ENCODE measurements around the gene MEX3C. TPM values are rescaled to one million over a fixed set of nuclear protein-coding genes. Genes with fewer than 3 reads are reported as not detected.

MEX3C gene
- total and polyA plus RNA-seq, 3 experiments from 2014 or later: 11.1 to 69.8 (median 68.6) TPM

- no peak for DNase-seq
- peaks cover 34% of the 10 kb centered on the region for H3K4me1 ChIP-seq (ENCODE audit: insufficient read depth, low read length)
- H3K36me3 ChIP-seq (ENCODE audit: insufficient read depth, low read length): no peaks in the 10 kb centered on the region
- Mint-ChIP-seq H3K36me3 (no peaks in the 10 kb centered on the region), H3K27ac (peak overlapping the region in 7 of 8 donors; percentile 74 to 97 (median 90)), H3K4me3 (peak overlapping the region; percentile 40 to 91 (median 80)), H3K4me1 (peaks cover 36 to 38% (median 36%) of the 10 kb centered on the region in 3 donors), H3K27me3 (no peaks in the 10 kb centered on the region), H3K9me3 (no peaks in the 10 kb centered on the region)
- no peaks in the 10 kb centered on the region for H3K9me3 ChIP-seq (ENCODE audit: low read length)
- ChIA-PET CTCF (interaction anchor here (3.4 kb wide), 1 partner anchor 46 kb away, joined by 24 read pairs; the partner anchor contains the start of gene MEX3C), POLR2A (no interaction called here)
- H3K4me3 ChIP-seq (ENCODE audit: low read length): no peak overlapping the region
- H3K27ac ChIP-seq (ENCODE audit: low read depth, low read length): no peak overlapping the region
- no peaks in the 10 kb centered on the region for H3K27me3 ChIP-seq (ENCODE audit: insufficient read depth, low read length, poor library complexity, severe bottlenecking)
Observed at GRCh38 chr18:51151185-51151567, 46.3 kb downstream of the MEX3C start.

GRCh38 chr18:51150113-51150700, 47.3 kb downstream of the MEX3C start:
- Histone ChIP-seq H3K27ac (ENCODE audit: low read depth, low read length) (no peak overlapping the region), H3K27me3 (ENCODE audit: insufficient read depth, low read length, poor library complexity, severe bottlenecking) (no peaks in the 10 kb centered on the region), H3K36me3 (ENCODE audit: insufficient read depth, low read length) (no peaks in the 10 kb centered on the region), H3K4me1 (ENCODE audit: insufficient read depth, low read length) (peaks cover 34% of the 10 kb centered on the region), H3K4me3 (ENCODE audit: low read length) (no peak overlapping the region), H3K9me3 (ENCODE audit: low read length) (no peaks in the 10 kb centered on the region)
- peak overlapping the region in 1 of 7 donors; percentile 10 for H3K4me3 Mint-ChIP-seq
- H3K36me3 Mint-ChIP-seq: no peaks in the 10 kb centered on the region
- POLR2A ChIA-PET: no interaction called here
- DNase-seq: no peak
- H3K27me3 Mint-ChIP-seq: no peaks in the 10 kb centered on the region
- CTCF ChIA-PET: interaction anchor here (1.0 kb wide), 1 partner anchor 330 kb away, joined by 3 read pairs; no protein-coding TSS in a partner anchor
- H3K9me3 Mint-ChIP-seq: no peaks in the 10 kb centered on the region
- peak overlapping the region in 5 of 8 donors; percentile 3 to 78 (median 64) for H3K27ac Mint-ChIP-seq
- H3K4me1 Mint-ChIP-seq: peaks cover 35 to 38% (median 36%) of the 10 kb centered on the region in 3 donors

GRCh38 chr18:51149670-51150069, 47.8 kb downstream of the MEX3C start:
- Mint-ChIP-seq H3K9me3 (no peaks in the 10 kb centered on the region), H3K36me3 (no peaks in the 10 kb centered on the region), H3K4me3 (peak overlapping the region in 1 of 7 donors; percentile 10), H3K4me1 (peaks cover 33 to 35% (median 35%) of the 10 kb centered on the region in 3 donors), H3K27ac (peak overlapping the region in 5 of 8 donors; percentile 0 to 78 (median 48)), H3K27me3 (no peaks in the 10 kb centered on the region)
- CTCF ChIA-PET: interaction anchor here (1.0 kb wide), 1 partner anchor 329 kb away, joined by 3 read pairs; no protein-coding TSS in a partner anchor
- Histone ChIP-seq H3K27ac (ENCODE audit: low read depth, low read length) (no peak overlapping the region), H3K4me1 (ENCODE audit: insufficient read depth, low read length) (peaks cover 33% of the 10 kb centered on the region), H3K4me3 (ENCODE audit: low read length) (no peak overlapping the region), H3K27me3 (ENCODE audit: insufficient read depth, low read length, poor library complexity, severe bottlenecking) (no peaks in the 10 kb centered on the region), H3K36me3 (ENCODE audit: insufficient read depth, low read length) (no peaks in the 10 kb centered on the region), H3K9me3 (ENCODE audit: low read length) (no peaks in the 10 kb centered on the region)
- POLR2A ChIA-PET: no interaction called here
- DNase-seq: no peak

- Histone ChIP-seq H3K4me3 (ENCODE audit: low read length) (no peak overlapping the region), H3K27me3 (ENCODE audit: insufficient read depth, low read length, poor library complexity, severe bottlenecking) (no peaks in the 10 kb centered on the region), H3K9me3 (ENCODE audit: low read length) (no peaks in the 10 kb centered on the region), H3K36me3 (ENCODE audit: insufficient read depth, low read length) (no peaks in the 10 kb centered on the region), H3K4me1 (ENCODE audit: insufficient read depth, low read length) (peaks cover 6% of the 10 kb centered on the region), H3K27ac (ENCODE audit: low read depth, low read length) (no peak overlapping the region)
- Mint-ChIP-seq H3K4me3 (no peak overlapping the region), H3K27ac (no peak overlapping the region), H3K9me3 (no peaks in the 10 kb centered on the region), H3K27me3 (no peaks in the 10 kb centered on the region), H3K4me1 (peaks cover 10 to 12% (median 10%) of the 10 kb centered on the region in 3 donors), H3K36me3 (no peaks in the 10 kb centered on the region)
- no peak for DNase-seq
- CTCF ChIA-PET: no interaction called here
- POLR2A ChIA-PET: no interaction called here
Observed at GRCh38 chr18:51146909-51147308, 50.6 kb downstream of the MEX3C start.

- POLR2A ChIA-PET: no interaction called here
- H3K27ac Mint-ChIP-seq: no peak overlapping the region
- Histone ChIP-seq H3K4me3 (ENCODE audit: low read length) (no peak overlapping the region), H3K36me3 (ENCODE audit: insufficient read depth, low read length) (no peaks in the 10 kb centered on the region), H3K27ac (ENCODE audit: low read depth, low read length) (no peak overlapping the region), H3K27me3 (ENCODE audit: insufficient read depth, low read length, poor library complexity, severe bottlenecking) (no peaks in the 10 kb centered on the region), H3K4me1 (ENCODE audit: insufficient read depth, low read length) (no peaks in the 10 kb centered on the region), H3K9me3 (ENCODE audit: low read length) (no peaks in the 10 kb centered on the region)
- CTCF ChIA-PET: no interaction called here
- H3K4me1 Mint-ChIP-seq: no peaks in the 10 kb centered on the region
- H3K27me3 Mint-ChIP-seq: peaks cover 0 to 2% of the 10 kb centered on the region in 2 donors
- H3K36me3 Mint-ChIP-seq: no peaks in the 10 kb centered on the region
- no peak overlapping the region for H3K4me3 Mint-ChIP-seq
- H3K9me3 Mint-ChIP-seq: no peaks in the 10 kb centered on the region
- DNase-seq: no peak
Observed at GRCh38 chr18:51138936-51139335, 58.5 kb downstream of the MEX3C start.

GRCh38 chr18:51137891-51138290, 59.6 kb downstream of the MEX3C start:
- no peak overlapping the region for H3K4me3 Mint-ChIP-seq
- CTCF ChIA-PET: interaction anchor here (1.1 to 2.2 kb wide), 2 partner anchors 28 to 285 kb away, joined by 3 to 6 read pairs; no protein-coding TSS in a partner anchor

GRCh38 chr18:51137026-51137729, 60.3 kb downstream of the MEX3C start:
- ChIA-PET POLR2A (no interaction called here), CTCF (interaction anchor here (1.0 to 2.2 kb wide), 3 partner anchors 27 to 286 kb away, joined by 3 to 6 read pairs (median 3); no protein-coding TSS in a partner anchor)
- peaks cover 0 to 2% of the 10 kb centered on the region in 2 donors for H3K27me3 Mint-ChIP-seq

More at GRCh38 chr18:51137891-51138290, 59.6 kb downstream of the MEX3C start:
- POLR2A ChIA-PET: no interaction called here
- H3K36me3 ChIP-seq (ENCODE audit: insufficient read depth, low read length): no peaks in the 10 kb centered on the region
- Mint-ChIP-seq H3K4me1 (no peaks in the 10 kb centered on the region), H3K27me3 (peaks cover 0 to 2% of the 10 kb centered on the region in 2 donors), H3K9me3 (no peaks in the 10 kb centered on the region), H3K36me3 (no peaks in the 10 kb centered on the region), H3K27ac (peak overlapping the region in 1 of 8 donors; percentile 12)
- no peak for DNase-seq
- H3K4me3 ChIP-seq (ENCODE audit: low read length): no peak overlapping the region
- H3K4me1 ChIP-seq (ENCODE audit: insufficient read depth, low read length): no peaks in the 10 kb centered on the region
- no peak overlapping the region for H3K27ac ChIP-seq (ENCODE audit: low read depth, low read length)
- no peaks in the 10 kb centered on the region for H3K27me3 ChIP-seq (ENCODE audit: insufficient read depth, low read length, poor library complexity, severe bottlenecking)
- H3K9me3 ChIP-seq (ENCODE audit: low read length): no peaks in the 10 kb centered on the region

GRCh38 chr18:51135795-51136194, 61.7 kb downstream of the MEX3C start:
- H3K27me3 ChIP-seq (ENCODE audit: insufficient read depth, low read length, poor library complexity, severe bottlenecking): no peaks in the 10 kb centered on the region
- Mint-ChIP-seq H3K36me3 (no peaks in the 10 kb centered on the region), H3K9me3 (no peaks in the 10 kb centered on the region), H3K27me3 (peaks cover 0 to 2% of the 10 kb centered on the region in 2 donors), H3K27ac (no peak overlapping the region), H3K4me1 (no peaks in the 10 kb centered on the region), H3K4me3 (no peak overlapping the region)
- no peak overlapping the region for H3K27ac ChIP-seq (ENCODE audit: low read depth, low read length)
- ChIA-PET POLR2A (interaction anchor here (0.6 kb wide), 1 partner anchor 1205 kb away, joined by 6 read pairs; no protein-coding TSS in a partner anchor), CTCF (interaction anchor here (1.0 to 1.1 kb wide), 2 partner anchors 50 to 61 kb away, joined by 3 read pairs; no protein-coding TSS in a partner anchor)
- H3K4me1 ChIP-seq (ENCODE audit: insufficient read depth, low read length): no peaks in the 10 kb centered on the region
- no peaks in the 10 kb centered on the region for H3K9me3 ChIP-seq (ENCODE audit: low read length)
- H3K36me3 ChIP-seq (ENCODE audit: insufficient read depth, low read length): no peaks in the 10 kb centered on the region
- no peak for DNase-seq
- no peak overlapping the region for H3K4me3 ChIP-seq (ENCODE audit: low read length)

More at GRCh38 chr18:51137026-51137729, 60.3 kb downstream of the MEX3C start:
- H3K4me1 ChIP-seq (ENCODE audit: insufficient read depth, low read length): no peaks in the 10 kb centered on the region
- Mint-ChIP-seq H3K36me3 (no peaks in the 10 kb centered on the region), H3K9me3 (no peaks in the 10 kb centered on the region), H3K27ac (no peak overlapping the region), H3K4me1 (no peaks in the 10 kb centered on the region), H3K4me3 (no peak overlapping the region)
- no peak for DNase-seq
- H3K9me3 ChIP-seq (ENCODE audit: low read length): no peaks in the 10 kb centered on the region
- H3K4me3 ChIP-seq (ENCODE audit: low read length): no peak overlapping the region
- H3K36me3 ChIP-seq (ENCODE audit: insufficient read depth, low read length): no peaks in the 10 kb centered on the region
- H3K27ac ChIP-seq (ENCODE audit: low read depth, low read length): no peak overlapping the region
- no peaks in the 10 kb centered on the region for H3K27me3 ChIP-seq (ENCODE audit: insufficient read depth, low read length, poor library complexity, severe bottlenecking)

All from CD8-positive, alpha-beta memory T cell (primary cell).